Measurements from ENCODE around the gene RNASEH2B.

The RNASEH2B gene

GRCh38 chr13:50979187-50979586, 69.6 kb downstream of the RNASEH2B start:
- Histone ChIP-seq H3K27me3 (ENCODE audit: insufficient read depth, low read depth, severe bottlenecking) (no peaks in the 10 kb centered on the region), H3K27ac (no peak overlapping the region), H3K36me3 (no peaks in the 10 kb centered on the region), H3K9me3 (ENCODE audit: severe bottlenecking) (no peaks in the 10 kb centered on the region), H3K4me3 (ENCODE audit: low read depth, low read length) (no peak overlapping the region)
- TF ChIP-seq, protein P1, sequence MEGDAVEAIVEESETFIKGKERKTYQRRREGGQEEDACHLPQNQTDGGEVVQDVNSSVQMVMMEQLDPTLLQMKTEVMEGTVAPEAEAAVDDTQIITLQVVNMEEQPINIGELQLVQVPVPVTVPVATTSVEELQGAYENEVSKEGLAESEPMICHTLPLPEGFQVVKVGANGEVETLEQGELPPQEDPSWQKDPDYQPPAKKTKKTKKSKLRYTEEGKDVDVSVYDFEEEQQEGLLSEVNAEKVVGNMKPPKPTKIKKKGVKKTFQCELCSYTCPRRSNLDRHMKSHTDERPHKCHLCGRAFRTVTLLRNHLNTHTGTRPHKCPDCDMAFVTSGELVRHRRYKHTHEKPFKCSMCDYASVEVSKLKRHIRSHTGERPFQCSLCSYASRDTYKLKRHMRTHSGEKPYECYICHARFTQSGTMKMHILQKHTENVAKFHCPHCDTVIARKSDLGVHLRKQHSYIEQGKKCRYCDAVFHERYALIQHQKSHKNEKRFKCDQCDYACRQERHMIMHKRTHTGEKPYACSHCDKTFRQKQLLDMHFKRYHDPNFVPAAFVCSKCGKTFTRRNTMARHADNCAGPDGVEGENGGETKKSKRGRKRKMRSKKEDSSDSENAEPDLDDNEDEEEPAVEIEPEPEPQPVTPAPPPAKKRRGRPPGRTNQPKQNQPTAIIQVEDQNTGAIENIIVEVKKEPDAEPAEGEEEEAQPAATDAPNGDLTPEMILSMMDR (IDR thresholded peaks at IDR 0.05; ENCODE audit: low read depth, low read length): no peak
- DNase-seq: no peak

- TF ChIP-seq, protein P1 (IDR thresholded peaks at IDR 0.05; ENCODE audit: low read depth, low read length): no peak
- Histone ChIP-seq H3K27me3 (ENCODE audit: insufficient read depth, low read depth, severe bottlenecking) (no peaks in the 10 kb centered on the region), H3K36me3 (no peaks in the 10 kb centered on the region), H3K9me3 (ENCODE audit: severe bottlenecking) (no peaks in the 10 kb centered on the region), H3K4me3 (ENCODE audit: low read depth, low read length) (no peak overlapping the region), H3K27ac (no peak overlapping the region)
- DNase-seq: no peak
Measured at GRCh38 chr13:50981686-50982085, 72.1 kb downstream of the RNASEH2B start.

DNA sequence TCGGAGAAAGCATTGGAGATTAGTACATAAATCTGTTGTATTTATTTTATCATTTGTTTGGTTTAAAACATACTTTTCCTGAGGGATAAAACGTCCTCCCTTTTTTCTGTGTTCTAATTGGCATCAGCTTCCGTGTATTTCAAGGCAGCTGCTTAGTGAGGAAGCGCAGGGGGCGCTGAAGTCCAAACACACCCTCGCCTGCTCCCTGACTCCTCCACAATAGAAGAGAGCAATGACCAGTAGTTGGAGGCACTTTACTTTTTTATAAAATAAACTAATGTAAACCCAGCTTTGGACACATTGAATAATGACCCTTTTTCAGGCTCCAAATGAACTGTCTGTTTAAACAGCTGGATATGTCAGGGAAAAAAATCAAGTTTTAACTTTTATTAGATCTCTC, 79.9 kb downstream of the RNASEH2B start:
- DNase-seq: peak; percentile 25
- TF ChIP-seq, protein P1 (IDR thresholded peaks at IDR 0.05; ENCODE audit: low read depth, low read length): peak; percentile 14; the same call in 1 of the 2 replicates
- H3K4me3 ChIP-seq (ENCODE audit: low read depth, low read length): no peak overlapping the region
- no peaks in the 10 kb centered on the region for H3K9me3 ChIP-seq (ENCODE audit: severe bottlenecking)
- H3K36me3 ChIP-seq: no peaks in the 10 kb centered on the region
- H3K27ac ChIP-seq: no peak overlapping the region
- H3K27me3 ChIP-seq (ENCODE audit: insufficient read depth, low read depth, severe bottlenecking): no peaks in the 10 kb centered on the region

- H3K36me3 ChIP-seq: no peaks in the 10 kb centered on the region
- no peak overlapping the region for H3K4me3 ChIP-seq (ENCODE audit: low read depth, low read length)
- H3K27ac ChIP-seq: peak overlapping the region; percentile 65
- TF ChIP-seq, protein P1 (IDR thresholded peaks at IDR 0.05; ENCODE audit: low read depth, low read length): no peak
- H3K9me3 ChIP-seq (ENCODE audit: severe bottlenecking): no peaks in the 10 kb centered on the region
- no peaks in the 10 kb centered on the region for H3K27me3 ChIP-seq (ENCODE audit: insufficient read depth, low read depth, severe bottlenecking)
- DNase-seq: no peak
Measured at GRCh38 chr13:50990065-50990817, 80.7 kb downstream of the RNASEH2B start.

DNA sequence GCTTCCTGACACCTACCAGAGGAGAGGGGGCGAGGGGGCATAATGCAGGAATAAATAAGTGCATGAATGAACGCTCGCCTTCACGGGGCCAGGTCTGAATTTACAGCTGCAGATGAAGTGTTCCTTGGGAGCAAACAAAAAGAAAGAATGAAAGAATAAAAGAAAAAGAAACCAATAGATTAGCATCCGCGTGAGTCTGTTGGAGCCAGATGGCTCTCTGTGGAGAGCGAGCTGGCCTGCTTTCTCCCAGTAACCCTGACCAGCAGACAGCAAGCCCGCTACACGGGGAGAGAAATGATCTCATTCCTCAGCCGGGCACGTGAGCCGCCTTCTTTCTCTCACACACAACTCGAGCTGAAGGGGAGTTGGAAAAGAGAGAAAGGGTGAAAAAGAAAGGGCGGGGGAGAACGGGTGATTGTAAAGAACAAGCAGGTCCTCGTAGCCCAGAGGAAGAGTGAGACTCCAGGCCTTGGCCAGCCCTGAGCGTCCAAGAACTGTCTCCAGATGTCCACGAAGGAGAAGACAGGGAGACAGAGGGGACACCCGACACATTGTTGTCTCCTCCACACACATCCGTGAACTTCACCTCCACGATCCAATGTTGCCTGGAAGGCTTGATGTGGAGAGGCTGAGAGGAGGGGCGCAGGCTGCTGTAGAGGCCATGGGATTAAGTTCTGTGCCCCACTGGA, 81.4 kb downstream of the RNASEH2B start:
- H3K27ac ChIP-seq: peak overlapping the region; percentile 65

More for the DNA sequence above, 81.4 kb downstream of the RNASEH2B start:
- no peaks in the 10 kb centered on the region for H3K9me3 ChIP-seq (ENCODE audit: severe bottlenecking)
- H3K27me3 ChIP-seq (ENCODE audit: insufficient read depth, low read depth, severe bottlenecking): no peaks in the 10 kb centered on the region
- TF ChIP-seq, protein P1 (IDR thresholded peaks at IDR 0.05; ENCODE audit: low read depth, low read length): no peak
- peak; percentile 41 for DNase-seq
- no peak overlapping the region for H3K4me3 ChIP-seq (ENCODE audit: low read depth, low read length)
- no peaks in the 10 kb centered on the region for H3K36me3 ChIP-seq

All from WERI-Rb-1 (cell line).